GM13977 (cell line): ENCODE measurements around the gene TRIM15.

Source experiments
- DNase-seq: peaks from one replicate; pipeline ENCODE4 v3.0.0; 2012; ENCODE audit warnings: low spot score
- CTCF ChIP-seq: IDR thresholded peaks from 2 replicates; pipeline ENCODE4 v1.5.1; 2012; ENCODE audit warnings: mild to moderate bottlenecking, control low read depth; ENCODE audit not compliant: insufficient read depth; ENCODE audit errors: extremely low read depth, missing control alignments
- in situ Hi-C: fragments of 300-500 bp; cut with MboI; formaldehyde crosslinking; loops from one replicate; pipeline ENCODE4 v1.12.0; 2022; ENCODE audit warnings: low sequenced_read_pairs, low pct_unique_long_range_greater_than_20kb, mixed read lengths, inconsistent platforms; ENCODE audit not compliant: unreplicated experiment

Gene TRIM15

GRCh38 chr6:30147096-30147495, 16.2 kb upstream of the TRIM15 start:
- in situ Hi-C loops = no loop called here
- no peak for DNase-seq
- no peak for TF ChIP-seq CTCF

GRCh38 chr6:30149234-30149633, 14.1 kb upstream of the TRIM15 start:
- DNase-seq = no peak
- in situ Hi-C loops = no loop called here
- TF ChIP-seq CTCF = no peak

- TF ChIP-seq CTCF = no peak
- no peak for DNase-seq
- in situ Hi-C loops = no loop called here
Measured at GRCh38 chr6:30149858-30150550, 13.3 kb upstream of the TRIM15 start.

- DNase-seq = no peak
- no peak for TF ChIP-seq CTCF
- in situ Hi-C loops = no loop called here
Measured at GRCh38 chr6:30150671-30151395, 12.5 kb upstream of the TRIM15 start.

- no peak for TF ChIP-seq CTCF
- in situ Hi-C loops = no loop called here
- DNase-seq = no peak
Measured at GRCh38 chr6:30151580-30151979, 11.8 kb upstream of the TRIM15 start.

GRCh38 chr6:30152016-30152673, 11.2 kb upstream of the TRIM15 start:
- no peak for TF ChIP-seq CTCF
- no peak for DNase-seq
- in situ Hi-C loops = no loop called here
